ENCODE measurements around the gene PIGL. TPM values are rescaled to one million over a fixed set of nuclear protein-coding genes. Genes with fewer than 3 reads are reported as not detected.

Gene PIGL
- total RNA-seq, 1 donor from 2014 or later, result 53.0 TPM

- Histone ChIP-seq H3K36me3 (ENCODE audit: control insufficient read depth, insufficient read depth, low read length) (no peaks in the 10 kb centered on the region), H3K27me3 (ENCODE audit: control insufficient read depth, insufficient read depth, low read length) (no peaks in the 10 kb centered on the region), H3K4me3 (ENCODE audit: low read depth, low read length) (no peak overlapping the region)
- TF ChIP-seq CTCF (IDR thresholded peaks at IDR 0.05; ENCODE audit: insufficient read depth, low read length, poor library complexity, severe bottlenecking), result no peak
- DNase-seq (ENCODE audit: low read depth), result no peak
Observed at GRCh38 chr17:16329519-16330271, 112.7 kb downstream of the PIGL start.

DNA sequence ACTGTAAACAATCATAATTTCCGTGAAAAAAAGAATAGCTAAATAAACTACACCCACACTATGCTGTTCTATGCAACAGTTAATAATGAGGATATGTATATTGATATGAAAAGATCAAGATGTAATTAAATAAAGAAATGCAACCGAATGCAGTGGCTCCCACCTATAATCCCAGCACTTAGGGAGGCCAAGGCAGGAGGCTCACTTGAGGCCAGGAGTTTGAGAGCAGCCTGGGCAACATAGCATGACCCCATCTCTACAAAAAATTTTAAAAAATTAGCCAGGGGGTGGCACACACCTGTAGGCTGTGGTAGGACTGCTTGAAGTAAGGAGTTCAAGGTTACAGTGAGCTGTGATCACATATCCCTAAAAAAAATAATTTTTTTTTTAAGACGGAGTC, 121.4 kb downstream of the PIGL start:
- Histone ChIP-seq H3K27me3 (ENCODE audit: control insufficient read depth, insufficient read depth, low read length) (no peaks in the 10 kb centered on the region), H3K36me3 (ENCODE audit: control insufficient read depth, insufficient read depth, low read length) (no peaks in the 10 kb centered on the region), H3K4me3 (ENCODE audit: low read depth, low read length) (no peak overlapping the region)
- no peak for TF ChIP-seq CTCF (IDR thresholded peaks at IDR 0.05; ENCODE audit: insufficient read depth, low read length, poor library complexity, severe bottlenecking)
- no peak for DNase-seq (ENCODE audit: low read depth)

DNA sequence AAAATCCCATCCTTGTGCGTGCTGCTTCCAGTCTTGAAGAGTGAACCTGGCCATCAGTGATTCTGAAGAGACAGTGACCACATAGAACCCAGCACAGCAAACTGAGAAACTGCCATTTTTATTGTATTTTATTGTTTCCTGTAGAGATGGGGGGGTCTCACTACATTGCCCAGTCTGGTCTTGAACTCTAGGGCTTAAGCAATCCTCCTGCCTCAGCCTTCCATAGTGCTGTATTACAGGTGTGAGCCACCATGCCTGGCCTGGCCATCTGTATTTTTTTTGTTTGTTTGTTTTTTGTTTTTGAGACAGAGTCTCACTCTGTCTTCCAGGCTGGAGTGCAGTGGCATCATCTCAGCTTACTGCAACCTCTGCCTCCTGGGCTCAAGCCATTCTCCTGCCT, 122.4 kb downstream of the PIGL start:
- no peak for TF ChIP-seq CTCF (IDR thresholded peaks at IDR 0.05; ENCODE audit: insufficient read depth, low read length, poor library complexity, severe bottlenecking)
- H3K36me3 ChIP-seq (ENCODE audit: control insufficient read depth, insufficient read depth, low read length), result no peaks in the 10 kb centered on the region
- no peak for DNase-seq (ENCODE audit: low read depth)
- H3K4me3 ChIP-seq (ENCODE audit: low read depth, low read length), result no peak overlapping the region
- H3K27me3 ChIP-seq (ENCODE audit: control insufficient read depth, insufficient read depth, low read length), result no peaks in the 10 kb centered on the region

DNA sequence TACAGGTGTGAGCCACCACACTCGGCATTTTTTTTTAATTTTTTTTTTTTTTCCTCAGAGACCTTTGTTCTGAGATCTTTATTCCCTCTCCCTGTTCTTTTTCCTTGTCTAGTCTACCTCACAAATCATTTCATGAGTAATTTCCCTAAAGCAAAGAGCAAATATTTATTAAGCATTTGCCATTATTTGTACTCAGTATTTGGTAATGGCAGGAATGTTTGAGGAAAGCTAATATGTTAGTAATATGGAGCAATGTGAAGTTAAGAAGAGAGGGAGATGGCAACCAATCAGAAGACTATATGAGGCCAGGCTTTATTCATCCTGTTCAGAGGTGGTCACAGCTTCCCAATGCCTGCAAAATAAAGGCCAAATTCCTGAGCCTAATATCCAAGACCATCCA, 122.9 kb downstream of the PIGL start:
- Histone ChIP-seq H3K36me3 (ENCODE audit: control insufficient read depth, insufficient read depth, low read length) (no peaks in the 10 kb centered on the region), H3K27me3 (ENCODE audit: control insufficient read depth, insufficient read depth, low read length) (no peaks in the 10 kb centered on the region), H3K4me3 (ENCODE audit: low read depth, low read length) (no peak overlapping the region)
- no peak for DNase-seq (ENCODE audit: low read depth)
- no peak for TF ChIP-seq CTCF (IDR thresholded peaks at IDR 0.05; ENCODE audit: insufficient read depth, low read length, poor library complexity, severe bottlenecking)

DNA sequence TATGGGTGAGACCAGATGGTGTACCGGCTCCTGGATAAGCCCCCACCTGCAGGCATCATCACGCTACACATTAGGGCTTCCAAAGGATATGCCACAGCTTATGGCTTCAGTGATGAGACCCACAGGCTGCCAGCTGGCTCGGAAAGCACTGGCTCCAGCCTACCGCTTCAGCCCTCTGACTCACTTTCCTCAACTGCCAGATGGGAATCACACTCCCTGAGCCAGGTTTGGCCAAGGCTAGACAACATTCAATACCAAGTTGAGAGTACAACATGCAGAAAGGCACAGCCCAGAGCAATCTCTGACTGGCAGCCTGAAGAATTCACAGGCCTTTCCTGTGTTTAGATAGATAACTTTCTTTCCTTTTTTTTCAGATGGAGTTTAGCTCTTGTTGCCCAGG, 126.0 kb downstream of the PIGL start:
- no peaks in the 10 kb centered on the region for H3K27me3 ChIP-seq (ENCODE audit: control insufficient read depth, insufficient read depth, low read length)
- H3K4me3 ChIP-seq (ENCODE audit: low read depth, low read length), result no peak overlapping the region
- no peak for TF ChIP-seq CTCF (IDR thresholded peaks at IDR 0.05; ENCODE audit: insufficient read depth, low read length, poor library complexity, severe bottlenecking)
- DNase-seq (ENCODE audit: low read depth), result no peak
- H3K36me3 ChIP-seq (ENCODE audit: control insufficient read depth, insufficient read depth, low read length), result no peaks in the 10 kb centered on the region

DNA sequence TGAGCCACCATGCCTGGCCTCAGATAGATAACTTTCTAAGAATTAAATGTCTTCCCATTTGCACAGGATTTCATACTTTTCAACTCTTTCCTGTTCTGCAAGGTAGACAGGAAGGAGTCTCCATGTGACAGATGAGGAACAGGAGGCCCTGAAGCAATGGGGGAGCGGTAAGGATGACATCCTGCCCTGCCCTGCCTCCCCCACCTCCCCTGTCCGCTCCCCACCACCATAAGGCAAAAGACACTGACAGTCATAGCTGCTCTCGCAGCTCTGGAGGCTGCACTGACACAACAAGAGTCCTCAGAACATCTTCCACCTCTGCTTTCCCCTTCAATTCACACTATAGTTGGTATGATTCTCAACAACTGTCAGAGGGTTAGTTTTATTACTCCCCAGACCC, 126.6 kb downstream of the PIGL start:
- Histone ChIP-seq H3K27me3 (ENCODE audit: control insufficient read depth, insufficient read depth, low read length) (no peaks in the 10 kb centered on the region), H3K36me3 (ENCODE audit: control insufficient read depth, insufficient read depth, low read length) (no peaks in the 10 kb centered on the region), H3K4me3 (ENCODE audit: low read depth, low read length) (no peak overlapping the region)
- no peak for DNase-seq (ENCODE audit: low read depth)
- TF ChIP-seq CTCF (IDR thresholded peaks at IDR 0.05; ENCODE audit: insufficient read depth, low read length, poor library complexity, severe bottlenecking), result no peak

Data from kidney epithelial cell (primary cell).